GM21447 (cell line): Measurements from ENCODE around the gene RXFP3.
"Not testable (repeated sequence)": the region's sequence is repeated elsewhere in the genome, so short reads cannot be mapped to it uniquely, and the experiment has no call there.

Experiments
- ATAC-seq: cut with Tn5 transposase; IDR thresholded peaks from one replicate; pipeline ENCODE4 v1.9.1; 2021; ENCODE audit not compliant: unreplicated experiment

The RXFP3 gene

GRCh38 chr5:33934176-33934575, 2.0 kb upstream of the RXFP3 start:
- ATAC-seq, result peak; percentile 1

DNA sequence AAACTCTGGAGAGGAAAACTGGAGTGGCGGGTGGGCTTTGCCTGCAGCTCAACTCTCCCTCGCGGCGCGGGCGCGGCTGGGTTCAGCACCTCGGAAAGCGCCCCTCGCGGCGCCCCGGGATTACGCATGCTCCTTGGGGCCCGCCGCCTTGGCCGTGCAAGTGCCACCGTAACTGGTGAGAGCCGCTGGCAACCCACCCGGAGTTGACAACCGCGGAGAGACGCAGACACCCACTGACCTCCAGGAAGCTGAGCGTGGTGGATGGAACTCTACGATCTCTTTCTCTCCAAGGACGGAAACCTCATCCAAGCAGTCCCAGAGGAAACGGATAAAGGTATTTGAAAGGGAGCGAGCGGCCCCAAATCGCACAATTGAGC, 194 bp upstream of the RXFP3 start:
- ATAC-seq, result no peak

DNA sequence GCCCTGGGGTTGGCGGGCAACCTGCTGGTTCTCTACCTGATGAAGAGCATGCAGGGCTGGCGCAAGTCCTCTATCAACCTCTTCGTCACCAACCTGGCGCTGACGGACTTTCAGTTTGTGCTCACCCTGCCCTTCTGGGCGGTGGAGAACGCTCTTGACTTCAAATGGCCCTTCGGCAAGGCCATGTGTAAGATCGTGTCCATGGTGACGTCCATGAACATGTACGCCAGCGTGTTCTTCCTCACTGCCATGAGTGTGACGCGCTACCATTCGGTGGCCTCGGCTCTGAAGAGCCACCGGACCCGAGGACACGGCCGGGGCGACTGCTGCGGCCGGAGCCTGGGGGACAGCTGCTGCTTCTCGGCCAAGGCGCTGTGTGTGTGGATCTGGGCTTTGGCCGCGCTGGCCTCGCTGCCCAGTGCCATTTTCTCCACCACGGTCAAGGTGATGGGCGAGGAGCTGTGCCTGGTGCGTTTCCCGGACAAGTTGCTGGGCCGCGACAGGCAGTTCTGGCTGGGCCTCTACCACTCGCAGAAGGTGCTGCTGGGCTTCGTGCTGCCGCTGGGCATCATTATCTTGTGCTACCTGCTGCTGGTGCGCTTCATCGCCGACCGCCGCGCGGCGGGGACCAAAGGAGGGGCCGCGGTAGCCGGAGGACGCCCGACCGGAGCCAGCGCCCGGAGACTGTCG, 976 bp downstream of the RXFP3 start:
- ATAC-seq, result no peak

DNA sequence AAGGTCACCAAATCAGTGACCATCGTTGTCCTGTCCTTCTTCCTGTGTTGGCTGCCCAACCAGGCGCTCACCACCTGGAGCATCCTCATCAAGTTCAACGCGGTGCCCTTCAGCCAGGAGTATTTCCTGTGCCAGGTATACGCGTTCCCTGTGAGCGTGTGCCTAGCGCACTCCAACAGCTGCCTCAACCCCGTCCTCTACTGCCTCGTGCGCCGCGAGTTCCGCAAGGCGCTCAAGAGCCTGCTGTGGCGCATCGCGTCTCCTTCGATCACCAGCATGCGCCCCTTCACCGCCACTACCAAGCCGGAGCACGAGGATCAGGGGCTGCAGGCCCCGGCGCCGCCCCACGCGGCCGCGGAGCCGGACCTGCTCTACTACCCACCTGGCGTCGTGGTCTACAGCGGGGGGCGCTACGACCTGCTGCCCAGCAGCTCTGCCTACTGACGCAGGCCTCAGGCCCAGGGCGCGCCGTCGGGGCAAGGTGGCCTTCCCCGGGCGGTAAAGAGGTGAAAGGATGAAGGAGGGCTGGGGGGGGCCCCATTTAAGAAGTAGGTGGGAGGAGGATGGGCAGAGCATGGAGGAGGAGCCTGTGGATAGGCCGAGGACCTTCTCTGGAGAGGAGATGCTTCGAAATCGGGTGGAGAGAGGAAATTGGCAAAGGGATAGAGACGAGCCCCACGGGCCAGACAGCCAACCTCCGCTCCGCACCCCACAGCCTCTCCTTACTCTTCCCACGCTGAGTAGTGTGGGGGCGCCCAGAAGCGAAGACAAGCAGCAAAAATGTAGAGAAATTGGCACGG, 1.7 kb downstream of the RXFP3 start:
- ATAC-seq, result no peak

DNA sequence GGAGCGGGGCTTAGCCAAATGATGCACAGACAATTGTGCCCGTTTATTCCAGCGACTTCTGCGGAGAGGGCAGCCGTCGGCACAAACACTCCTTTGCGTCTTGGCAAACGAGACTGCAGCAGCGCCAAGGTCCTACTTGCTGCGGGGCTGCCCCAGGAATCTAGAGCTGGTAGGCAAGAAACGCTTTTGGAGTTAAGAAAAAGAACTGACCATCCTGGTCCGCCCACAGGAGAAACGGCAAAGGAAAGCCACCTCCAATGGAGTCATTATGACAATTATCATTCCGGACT, 2.3 kb downstream of the RXFP3 start:
- ATAC-seq, result no peak

DNA sequence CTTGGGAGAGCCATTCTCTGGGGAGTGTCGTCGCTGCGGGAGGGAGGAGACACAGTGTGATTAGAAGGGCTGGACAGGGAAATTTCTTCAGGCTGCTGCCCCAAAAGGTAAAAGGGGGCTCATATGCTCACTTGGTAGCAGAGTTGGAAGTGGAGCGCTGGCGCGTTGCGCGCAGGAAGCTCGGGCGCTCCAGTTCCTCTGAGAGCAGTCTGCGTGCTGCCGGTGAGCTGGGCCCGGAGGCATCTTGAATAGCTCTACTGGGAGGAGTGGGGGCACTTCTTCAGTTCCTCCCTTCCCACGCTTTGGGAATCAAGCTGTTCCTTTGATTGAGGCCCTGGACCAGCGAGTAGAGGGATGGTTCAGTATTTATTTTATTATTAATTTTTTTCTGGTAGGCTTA, 2.7 kb downstream of the RXFP3 start:
- ATAC-seq, result no peak

- no peak for ATAC-seq
These were observed 3.5 kb downstream of the RXFP3 start for GRCh38 chr5:33939556-33940262.

DNA sequence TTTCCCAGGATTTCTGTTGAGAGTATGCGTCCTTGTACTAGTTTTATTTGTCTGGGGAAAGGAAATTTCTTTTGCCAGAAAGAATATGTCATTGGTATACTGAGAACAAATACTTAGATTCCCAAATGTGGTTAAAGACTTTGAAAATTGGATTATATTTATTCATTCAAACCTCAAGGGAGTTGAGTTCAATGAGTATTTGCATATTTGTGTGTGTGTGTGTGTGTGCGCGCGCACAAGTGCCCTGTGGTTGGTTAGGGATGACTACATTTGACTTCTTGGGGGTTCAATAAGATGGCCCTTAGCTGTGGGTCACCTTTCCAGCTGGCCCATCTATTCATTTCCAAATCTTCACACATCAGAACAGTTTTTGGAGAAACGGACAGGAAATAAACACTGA, 4.9 kb downstream of the RXFP3 start:
- no peak for ATAC-seq

DNA sequence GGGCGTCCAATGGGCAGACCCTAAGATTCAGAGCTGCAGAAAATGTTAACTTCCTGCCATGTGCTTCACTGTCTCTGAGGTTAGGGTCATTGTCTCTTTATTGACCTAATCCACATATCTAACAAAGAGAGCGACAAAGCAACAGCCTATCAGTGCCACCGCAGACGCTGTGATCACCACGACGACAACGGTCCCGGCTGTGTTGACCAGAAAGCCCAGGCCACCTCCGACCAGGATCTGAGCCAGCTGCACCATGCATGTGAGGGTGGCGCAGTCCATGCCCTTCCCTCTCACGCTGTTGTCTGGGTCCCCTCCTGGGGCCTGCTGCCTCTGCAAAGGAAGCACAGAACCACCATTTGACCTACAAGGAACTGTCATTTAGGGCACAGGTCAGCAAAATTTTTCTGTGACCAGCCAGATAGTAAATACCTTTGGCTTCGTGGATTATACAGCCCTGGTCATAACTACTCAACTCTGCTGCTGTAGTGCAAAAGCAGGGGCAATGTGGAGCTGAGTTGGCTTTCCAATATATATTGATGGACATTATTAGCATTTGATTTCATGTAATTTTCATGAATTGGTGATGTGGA, 8.5 kb downstream of the RXFP3 start:
- ATAC-seq, result no peak

GRCh38 chr5:33952175-33952574, 16.0 kb downstream of the RXFP3 start:
- ATAC-seq, result not testable (repeated sequence)

GRCh38 chr5:33957577-33958150, 21.5 kb downstream of the RXFP3 start:
- ATAC-seq, result no peak

GRCh38 chr5:33958176-33958575, 22.0 kb downstream of the RXFP3 start:
- ATAC-seq, result no peak

GRCh38 chr5:33964132-33964700, 28.0 kb downstream of the RXFP3 start:
- ATAC-seq, result no peak

DNA sequence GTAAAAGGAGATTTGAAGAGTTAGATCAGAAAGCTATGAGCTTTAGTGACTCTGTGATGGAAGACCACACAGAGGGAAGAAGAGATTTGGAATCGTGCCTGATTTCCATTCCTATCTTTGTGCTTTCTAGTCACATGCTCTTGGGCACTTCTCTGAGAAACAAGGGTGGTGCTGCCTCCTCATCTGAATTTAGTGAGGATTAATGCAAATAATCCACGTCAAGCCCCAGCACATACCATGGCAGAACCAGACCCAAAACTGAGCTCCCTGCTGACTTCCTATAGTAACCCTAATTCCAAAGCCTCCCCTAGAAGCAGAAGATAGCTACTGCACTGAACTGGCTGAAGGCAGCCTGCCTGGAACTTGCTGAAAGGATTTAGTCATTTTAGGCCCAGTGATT, 30.6 kb downstream of the RXFP3 start:
- ATAC-seq, result no peak

DNA sequence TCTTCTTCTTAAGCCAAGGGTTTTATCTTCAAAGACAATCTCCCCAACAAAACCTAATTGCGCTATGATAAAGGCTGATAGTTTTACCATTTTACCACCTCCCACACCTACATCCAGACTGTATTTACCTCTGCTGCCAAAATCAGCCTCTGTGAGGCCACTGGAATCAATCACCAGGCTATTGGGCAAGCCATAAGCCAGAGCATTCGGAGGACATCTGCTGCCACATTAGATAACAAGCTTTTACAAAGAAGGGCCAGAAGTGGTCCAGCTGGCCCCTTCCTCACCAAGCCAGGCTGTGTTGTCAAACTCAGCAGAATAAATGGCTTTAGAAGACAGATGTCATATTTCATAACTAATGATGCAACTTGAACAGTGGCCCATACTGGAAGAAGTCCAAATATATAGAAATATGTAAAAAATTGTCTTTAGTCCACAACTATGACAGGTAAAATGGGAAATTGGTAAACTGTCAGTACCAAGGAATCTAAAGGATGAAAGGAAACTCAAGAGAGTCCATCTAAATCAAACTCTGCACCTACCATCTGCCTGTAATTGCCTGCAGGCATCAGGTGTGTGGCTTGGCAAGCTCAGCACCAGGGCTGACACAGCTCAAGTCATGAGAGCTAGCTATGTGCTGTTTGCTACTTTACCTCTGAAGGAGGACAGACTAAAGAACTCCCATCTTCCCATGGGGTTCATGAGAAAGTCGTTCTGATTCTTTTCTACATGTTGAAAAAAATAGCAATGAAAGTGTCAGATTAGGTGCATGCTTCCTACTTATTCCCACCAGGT, 32.2 kb downstream of the RXFP3 start:
- no peak for ATAC-seq

GRCh38 chr5:33969572-33970452, 33.6 kb downstream of the RXFP3 start:
- ATAC-seq, result no peak

- ATAC-seq, result no peak
These were observed 37.1 kb downstream of the RXFP3 start for GRCh38 chr5:33973271-33973670.

DNA sequence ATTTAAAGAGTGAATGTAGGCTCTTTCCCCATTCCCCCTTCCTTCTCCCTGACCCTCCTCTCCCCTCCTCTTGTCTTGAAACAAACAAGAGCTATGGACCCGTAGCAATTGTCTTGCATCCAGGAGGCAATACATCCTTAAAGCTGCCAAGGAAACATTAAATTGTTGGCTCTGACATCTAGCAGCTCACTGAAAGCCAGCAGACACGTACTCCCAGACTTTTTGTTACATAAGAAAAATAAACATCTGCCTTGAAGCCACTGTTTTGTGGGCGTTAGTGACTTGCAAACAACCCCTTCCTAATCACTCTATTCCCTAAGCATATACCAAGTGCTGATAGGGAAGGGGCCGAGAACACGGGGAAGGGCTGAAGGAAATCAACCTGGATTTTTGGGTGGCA, 39.7 kb downstream of the RXFP3 start:
- ATAC-seq, result no peak

DNA sequence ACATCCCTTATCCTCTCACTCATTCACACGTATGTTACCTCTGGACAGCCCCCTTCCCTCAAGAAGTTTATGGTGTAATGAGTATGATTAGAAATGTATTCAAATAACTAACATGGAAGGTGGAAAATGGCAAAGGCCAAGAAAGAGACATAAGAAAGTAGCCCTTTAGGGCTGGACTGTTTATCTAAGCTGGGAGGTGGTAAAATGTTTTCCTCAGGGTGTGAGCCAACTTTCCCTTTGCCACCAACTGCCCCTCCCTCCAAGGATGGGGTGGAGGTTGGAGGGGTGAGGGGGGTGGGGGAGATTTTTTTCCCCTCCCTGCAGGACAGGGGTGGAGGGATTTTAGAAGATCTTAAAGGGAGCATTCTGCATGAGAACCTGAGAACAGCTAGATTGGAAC, 40.1 kb downstream of the RXFP3 start:
- no peak for ATAC-seq
